PFSK-1 (cell line): Measurements from ENCODE around the gene SULF2.

Experiments
- POLR2AphosphoS5 ChIP-seq: IDR thresholded peaks from 2 replicates; pipeline ENCODE4 v1.6.1; 2012; ENCODE audit warnings: low read depth, mild to moderate bottlenecking, control low read depth, low read length, moderate library complexity
- REST ChIP-seq, 2 experiments: IDR thresholded peaks; 2 replicates each; pipeline versions ENCODE4 v1.6.1 to v1.8.0; 2011 to 2012; ENCODE audit warnings: low read depth in 2 of 2, low read length in 2 of 2, control low read depth in 1 of 2, inconsistent platforms in 1 of 2, mild to moderate bottlenecking in 1 of 2, moderate library complexity in 1 of 2; ENCODE audit not compliant: insufficient read depth in 1 of 2
- SIN3A ChIP-seq: IDR thresholded peaks from 2 replicates; pipeline ENCODE4 v1.6.1; 2012; ENCODE audit warnings: mild to moderate bottlenecking, low read length, moderate library complexity, borderline replicate concordance; ENCODE audit not compliant: insufficient read depth
- TAF1 ChIP-seq: IDR thresholded peaks from 2 replicates; pipeline ENCODE4 v1.6.1; 2012; ENCODE audit warnings: low read length, control low read depth, borderline replicate concordance; ENCODE audit not compliant: insufficient read depth

- TF ChIP-seq POLR2AphosphoS5 (no peak), TAF1 (no peak), SIN3A (no peak), REST (IDR thresholded peaks at IDR 0.05; ENCODE audit: insufficient read depth in 1 of 2, low read depth in 2 of 2, low read length in 2 of 2) (no peak)
Measured at GRCh38 chr20:47642118-47642517, 143.2 kb downstream of the SULF2 start.
